HG02798 (cell line): Measurements from ENCODE around the gene KIF26A.
"Not testable (repeated sequence)": the region's sequence is repeated elsewhere in the genome, so short reads cannot be mapped to it uniquely, and the experiment has no call there.

Source experiments
- ATAC-seq: cut with Tn5 transposase; IDR thresholded peaks from one replicate; pipeline ENCODE4 v1.9.1; 2021; ENCODE audit warnings: mild to moderate bottlenecking; ENCODE audit not compliant: unreplicated experiment, poor library complexity

Gene KIF26A

GRCh38 chr14:104202259-104203070, 64.1 kb downstream of the KIF26A start:
- ATAC-seq = no peak

GRCh38 chr14:104203071-104203425, 64.7 kb downstream of the KIF26A start:
- ATAC-seq = no peak

GRCh38 chr14:104204660-104205149, 66.3 kb downstream of the KIF26A start:
- no peak for ATAC-seq

- no peak for ATAC-seq
These were observed 67.4 kb downstream of the KIF26A start for GRCh38 chr14:104205781-104206180.

GRCh38 chr14:104206281-104206904, 68.0 kb downstream of the KIF26A start:
- ATAC-seq = no peak

- ATAC-seq = no peak
These were observed 69.0 kb downstream of the KIF26A start for GRCh38 chr14:104207142-104208014.

GRCh38 chr14:104208015-104208295, 69.6 kb downstream of the KIF26A start:
- not testable (repeated sequence) for ATAC-seq

GRCh38 chr14:104208331-104208730, 69.9 kb downstream of the KIF26A start:
- ATAC-seq = not testable (repeated sequence)

- not testable (repeated sequence) for ATAC-seq
These were observed 70.7 kb downstream of the KIF26A start for GRCh38 chr14:104209071-104209470.

GRCh38 chr14:104209985-104210816, 71.8 kb downstream of the KIF26A start:
- no peak for ATAC-seq

GRCh38 chr14:104210817-104211195, 72.4 kb downstream of the KIF26A start:
- ATAC-seq = no peak

- ATAC-seq = no peak
These were observed 72.8 kb downstream of the KIF26A start for GRCh38 chr14:104211215-104211614.

- no peak for ATAC-seq
These were observed 73.4 kb downstream of the KIF26A start for GRCh38 chr14:104211741-104212140.

- ATAC-seq = no peak
These were observed 74.1 kb downstream of the KIF26A start for GRCh38 chr14:104212206-104213095.

- no peak for ATAC-seq
These were observed 75.1 kb downstream of the KIF26A start for GRCh38 chr14:104213301-104214034.

- no peak for ATAC-seq
These were observed 76.2 kb downstream of the KIF26A start for GRCh38 chr14:104214431-104215218.

GRCh38 chr14:104215706-104216334, 77.4 kb downstream of the KIF26A start:
- ATAC-seq = no peak
